H1 (cell line): ENCODE results near the gene FPGS. TPM values are rescaled to one million over a fixed set of nuclear protein-coding genes. Genes with fewer than 3 reads are reported as not detected.

ENCODE experiments used
- CTCF ChIA-PET: fragments of 300-600 bp; sonication (Branson Sonifier 250); formaldehyde crosslinking; loops from one replicate; lab custom pipeline; 2021; ENCODE audit not compliant: partially characterized antibody; lab: Charles Lee
- POLR2A ChIA-PET: fragments of 300-600 bp; sonication (Branson Sonifier 250); formaldehyde crosslinking; loops from one replicate; lab custom pipeline; 2021; ENCODE audit warnings: inconsistent platforms; ENCODE audit not compliant: partially characterized antibody; lab: Charles Lee
- DNase-seq, 2 experiments: peaks; one replicate each; pipeline versions ENCODE4 v3.0.0 to v3.0.0-alpha.2; 2010 to 2022; ENCODE audit warnings: low spot score in 2 of 2, low read depth in 1 of 2, mixed read lengths in 1 of 2
- FAIRE-seq: peaks from 2 replicates; lab custom pipeline; 2011; peaks lifted over from hg19 to GRCh38; lab: Jason Lieb, UNC
- H2AFZ ChIP-seq: 2 replicates; pipeline ENCODE4 v1.8.1; 2012; ENCODE audit warnings: low read length, inconsistent platforms
- H2AK5ac ChIP-seq: 2 replicates; pipeline ENCODE4 v1.6.1; 2013; ENCODE audit warnings: low read depth, low read length
- H2BK120ac ChIP-seq: replicated peaks from 2 replicates; pipeline ENCODE3; 2013; ENCODE audit warnings: low read depth, low read length, inconsistent platforms
- H2BK12ac ChIP-seq: 2 replicates; pipeline ENCODE4 v1.6.1; 2013; ENCODE audit warnings: low read depth, low read length
- H2BK15ac ChIP-seq: 2 replicates; pipeline ENCODE4 v1.6.1; 2013; ENCODE audit warnings: low read length
- H2BK20ac ChIP-seq: 2 replicates; pipeline ENCODE4 v1.6.1; 2013; ENCODE audit warnings: low read length
- H2BK5ac ChIP-seq: 2 replicates; pipeline ENCODE4 v1.6.1; 2013; ENCODE audit warnings: low read depth, low read length
- H3K14ac ChIP-seq: 2 replicates; pipeline ENCODE4 v1.6.1; 2013; ENCODE audit warnings: inconsistent platforms; ENCODE audit not compliant: insufficient read length
- H3K18ac ChIP-seq: 2 replicates; pipeline ENCODE4 v1.6.1; 2013; ENCODE audit warnings: low read length; ENCODE audit errors: extremely low read depth
- H3K23ac ChIP-seq: 2 replicates; pipeline ENCODE4 v1.6.1; 2013; ENCODE audit warnings: inconsistent platforms; ENCODE audit not compliant: insufficient read length
- H3K23me2 ChIP-seq: 2 replicates; pipeline ENCODE4 v1.6.1; 2013; ENCODE audit warnings: low read depth, low read length
- H3K27ac ChIP-seq: 2 replicates; pipeline ENCODE4 v1.6.1; 2011; ENCODE audit warnings: low read depth, low read length, inconsistent platforms
- H3K27me3 ChIP-seq, 4 experiments: replicated peaks in 1 of 4; 1 replicate in 1 of 4; 2 replicates in 3 of 4; pipeline versions ENCODE4 v1.6.1 to v1.8.1; 2011 to 2013; ENCODE audit warnings: low read length in 3 of 4, mild to moderate bottlenecking in 3 of 4, inconsistent platforms in 2 of 4, mixed read lengths in 2 of 4, moderate library complexity in 1 of 4; ENCODE audit not compliant: control insufficient read depth in 3 of 4, insufficient read depth in 3 of 4; ENCODE audit errors: extremely low read depth in 1 of 4
- H3K36me3 ChIP-seq, 4 experiments: 2 replicates each; pipeline versions ENCODE4 v1.6.1 to v1.8.1; 2011 to 2013; ENCODE audit warnings: mild to moderate bottlenecking in 4 of 4, low read length in 3 of 4, moderate library complexity in 2 of 4, control low read depth in 1 of 4, inconsistent platforms in 1 of 4; ENCODE audit not compliant: insufficient read depth in 4 of 4, control insufficient read depth in 2 of 4
- H3K4ac ChIP-seq: replicated peaks from 2 replicates; pipeline ENCODE3; 2013; ENCODE audit warnings: low read length, low read depth, mixed read lengths, inconsistent platforms; ENCODE audit not compliant: insufficient read length
- H3K4me1 ChIP-seq, 4 experiments: replicated peaks in 1 of 4; 1 replicate in 1 of 4; 2 replicates in 3 of 4; pipeline versions ENCODE4 v1.6.1 to v1.8.1; 2011 to 2013; ENCODE audit warnings: low read length in 3 of 4, inconsistent platforms in 2 of 4, mixed read lengths in 1 of 4; ENCODE audit not compliant: insufficient read depth in 4 of 4, control insufficient read depth in 3 of 4
- H3K4me2 ChIP-seq, 2 experiments: 2 replicates each; pipeline versions ENCODE4 v1.6.1 to v1.8.1; 2011 to 2013; ENCODE audit warnings: low read depth in 2 of 2, low read length in 2 of 2, control low read depth in 1 of 2, inconsistent platforms in 1 of 2, mild to moderate bottlenecking in 1 of 2; ENCODE audit not compliant: insufficient read depth in 1 of 2
- H3K4me3 ChIP-seq, 4 experiments: fragments of 200-600, 300-600 bp in 1 of 4; sonication (generic), shearing (Covaris generic), sonication (Bioruptor Twin) in 1 of 4; 2 replicates each; pipeline versions ENCODE4 v1.5.1 to v1.8.1; 2011 to 2016; ENCODE audit warnings: low read length in 4 of 4, low read depth in 3 of 4, control low read depth in 2 of 4, inconsistent platforms in 2 of 4, mild to moderate bottlenecking in 2 of 4, mixed read lengths in 1 of 4, moderate library complexity in 1 of 4; ENCODE audit not compliant: insufficient read depth in 2 of 4; ENCODE audit errors: extremely low read depth in 1 of 4
- H3K56ac ChIP-seq: replicated peaks from 2 replicates; pipeline ENCODE3; 2013; ENCODE audit warnings: low read depth, mild to moderate bottlenecking, mixed read lengths, low read length, inconsistent platforms; ENCODE audit not compliant: insufficient read length
- H3K79me1 ChIP-seq: 2 replicates; pipeline ENCODE4 v1.6.1; 2013; ENCODE audit warnings: low read depth, low read length, control low read depth
- H3K79me2 ChIP-seq, 2 experiments: 2 replicates each; pipeline versions ENCODE4 v1.6.1 to v1.8.1; 2012 to 2013; ENCODE audit warnings: low read length in 2 of 2, mild to moderate bottlenecking in 2 of 2, inconsistent platforms in 1 of 2; ENCODE audit not compliant: insufficient read depth in 2 of 2, control insufficient read depth in 1 of 2
- H3K9ac ChIP-seq, 4 experiments: replicated peaks in 1 of 4; 1 replicate in 1 of 4; 2 replicates in 3 of 4; pipeline versions ENCODE4 v1.6.1 to v1.8.1; 2011 to 2013; ENCODE audit warnings: low read depth in 3 of 4, low read length in 3 of 4, control low read depth in 2 of 4, mild to moderate bottlenecking in 2 of 4, moderate library complexity in 2 of 4, inconsistent platforms in 1 of 4; ENCODE audit errors: extremely low read depth in 1 of 4
- H3K9me3 ChIP-seq, 2 experiments: 2 replicates each; pipeline versions ENCODE4 v1.6.1 to v1.8.1; 2012 to 2013; ENCODE audit warnings: mild to moderate bottlenecking in 2 of 2, moderate library complexity in 2 of 2, control low read depth in 1 of 2, inconsistent platforms in 1 of 2, low read depth in 1 of 2, low read length in 1 of 2, mixed read lengths in 1 of 2; ENCODE audit not compliant: insufficient read depth in 2 of 2
- H4K20me1 ChIP-seq, 2 experiments: replicated peaks in 1 of 2; 2 replicates each; pipeline versions ENCODE3 to v1.8.1; 2011 to 2013; ENCODE audit warnings: inconsistent platforms in 2 of 2, low read length in 2 of 2, mild to moderate bottlenecking in 1 of 2; ENCODE audit not compliant: insufficient read depth in 2 of 2, control insufficient read depth in 1 of 2
- H4K5ac ChIP-seq: 2 replicates; pipeline ENCODE4 v1.6.1; 2013; ENCODE audit warnings: low read length, low read depth, mixed read lengths, inconsistent platforms; ENCODE audit not compliant: insufficient read length
- H4K8ac ChIP-seq: 2 replicates; pipeline ENCODE4 v1.8.0; 2013; ENCODE audit warnings: mild to moderate bottlenecking, moderate library complexity, low read length, inconsistent platforms; ENCODE audit not compliant: insufficient read depth; ENCODE audit errors: extremely low read depth
- H4K91ac ChIP-seq: replicated peaks from 2 replicates; pipeline ENCODE3; 2013; ENCODE audit warnings: low read length, mixed read lengths, inconsistent platforms; ENCODE audit not compliant: insufficient read length
- HDAC6 ChIP-seq: IDR thresholded peaks from one replicate; pipeline ENCODE4 v1.7.1; 2012; ENCODE audit warnings: low read depth, mild to moderate bottlenecking, inconsistent platforms, low read length, moderate library complexity
- SAP30 ChIP-seq: fragments of 300-600 bp; sonication (generic); IDR thresholded peaks from 2 replicates; pipeline ENCODE4 v1.7.1; 2012; ENCODE audit warnings: low read length, moderate library complexity, mild to moderate bottlenecking, inconsistent platforms; ENCODE audit not compliant: insufficient read depth, insufficient replicate concordance
- SP4 ChIP-seq: IDR thresholded peaks from 2 replicates; pipeline ENCODE4 v1.6.1; 2012; ENCODE audit warnings: low read length, inconsistent platforms
- WGBS, 2 experiments: shearing (Covaris generic) in 1 of 2; methylation state at CpG; one replicate each; pipeline versions ENCODE4 v1.1.6 to v1.1.7; 2013 to 2015; ENCODE audit warnings: low lambda C conversion rate in 2 of 2, mixed read lengths in 2 of 2, inconsistent platforms in 1 of 2, low coverage in 1 of 2, missing lambda C conversion rate in 1 of 2; ENCODE audit not compliant: insufficient replicate concordance in 2 of 2, insufficient coverage in 1 of 2, insufficient read length in 1 of 2; ENCODE audit errors: extremely low coverage in 1 of 2, missing lambda C conversion rate in 1 of 2; 5-methylcytosine and 5-hydroxymethylcytosine counted together
- polyA plus RNA-seq, 7 experiments: library from polyadenylated mRNA; depleted of rRNA in 3 of 7; stranded (reverse) in 5 of 7; unstranded in 2 of 7; fragments of >200 nt in 5 of 7; fragments of 200-250 nt in 2 of 7; gene quantifications; 1 replicate in 5 of 7; 2 replicates in 1 of 7; 4 replicates in 1 of 7; pipeline versions ENCODE4 v1.2.1 to v1.2.3, GENCODE V29; 2011 to 2013; ENCODE audit warnings: missing spikeins in 2 of 7, mixed read lengths in 2 of 7
- total RNA-seq: library from RNA; stranded (reverse); fragmentation: NEBNext Ultra II Directional; extraction: Animal tissue kit (Norgen Biotek cat#: 25700); gene quantifications from 2 replicates; pipeline ENCODE4 v1.2.1, GENCODE V29; 2021

The FPGS gene
- total and polyA plus RNA-seq, 2 of the 8 experiments (the other 6 are each of a cell fraction or from before 2014, with no cell fraction given), result 62.4 to 83.0 TPM

GRCh38 chr9:127772603-127773002, 30.1 kb upstream of the FPGS start:
- H4K20me1 ChIP-seq, result no peaks in the 10 kb centered on the region
- H3K14ac ChIP-seq, result no peak overlapping the region
- H3K9me3 ChIP-seq, result no peaks in the 10 kb centered on the region
- H3K4ac ChIP-seq, result no peak overlapping the region
- H3K79me2 ChIP-seq, result no peaks in the 10 kb centered on the region
- H4K8ac ChIP-seq, result no peak overlapping the region
- no peaks in the 10 kb centered on the region for H3K27me3 ChIP-seq
- no peak overlapping the region for H2AK5ac ChIP-seq
- H4K91ac ChIP-seq, result no peak overlapping the region
- DNase-seq, result no peak
- no peak overlapping the region for H3K23ac ChIP-seq
- no peak overlapping the region for H3K27ac ChIP-seq
- no peak overlapping the region for H4K5ac ChIP-seq
- H3K56ac ChIP-seq, result no peak overlapping the region
- H3K4me1 ChIP-seq, result peaks cover 2 to 20% (median 12%) of the 10 kb centered on the region in 4 experiments
- ChIA-PET POLR2A (interaction anchor here (0.6 to 1.8 kb wide), 7 partner anchors 12 to 321 kb away, joined by 3 to 5 read pairs (median 3); partner anchors contain the start of genes CDK9, FPGS, LRSAM1 and RPL12), CTCF (interaction anchor here (1.9 to 14.6 kb wide), 5 partner anchors 9 to 269 kb away, joined by 5 to 227 read pairs (median 10); partner anchors contain the start of genes CDK9, SH2D3C and TOR2A)
- no peak overlapping the region for H2BK120ac ChIP-seq
- H2BK15ac ChIP-seq, result no peak overlapping the region
- H3K4me3 ChIP-seq, result no peak overlapping the region
- H2BK20ac ChIP-seq, result no peak overlapping the region
- H2BK5ac ChIP-seq, result no peak overlapping the region
- H3K4me2 ChIP-seq, result no peak overlapping the region; a peak in 1 of 4 replicates
- H3K36me3 ChIP-seq, result no peaks in the 10 kb centered on the region
- FAIRE-seq, result no peak
- TF ChIP-seq HDAC6 (no peak), SAP30 (no peak), SP4 (no peak)
- no peak overlapping the region for H2AFZ ChIP-seq
- no peak overlapping the region for H2BK12ac ChIP-seq
- 92% methylated on average over 5 of the region's 5 CpGs; no CpG with 5 or more reads in 1 of the 2 experiments for WGBS, 2 experiments
- H3K23me2 ChIP-seq, result no peaks in the 10 kb centered on the region; the same call in 1 of the 2 replicates
- H3K79me1 ChIP-seq, result no peaks in the 10 kb centered on the region
- no peak overlapping the region for H3K9ac ChIP-seq
- no peak overlapping the region for H3K18ac ChIP-seq
